ENCODE data around the gene DIS3L2.
"Not testable (repeated sequence)": the region's sequence is repeated elsewhere in the genome, so short reads cannot be mapped to it uniquely, and the experiment has no call there.

The DIS3L2 gene

GRCh38 chr2:232327105-232328031, 365.9 kb downstream of the DIS3L2 start:
- peak in 1 of 2 experiments; percentile 4 for DNase-seq

GRCh38 chr2:232328032-232328422, 366.5 kb downstream of the DIS3L2 start:
- no peak for DNase-seq

- no peak for DNase-seq
Observed at GRCh38 chr2:232328516-232329460, 367.3 kb downstream of the DIS3L2 start.

- DNase-seq, result no peak
Observed at GRCh38 chr2:232329716-232330067, 368.2 kb downstream of the DIS3L2 start.

- DNase-seq, result no peak
Observed at GRCh38 chr2:232330068-232330999, 368.8 kb downstream of the DIS3L2 start.

- not testable (repeated sequence) for DNase-seq
Observed at GRCh38 chr2:232331061-232331460, 369.5 kb downstream of the DIS3L2 start.

GRCh38 chr2:232331641-232332040, 370.1 kb downstream of the DIS3L2 start:
- not testable (repeated sequence) for DNase-seq

GRCh38 chr2:232332244-232332939, 370.9 kb downstream of the DIS3L2 start:
- not testable (repeated sequence) for DNase-seq

GRCh38 chr2:232332940-232333259, 371.4 kb downstream of the DIS3L2 start:
- no peak for DNase-seq

- DNase-seq, result peak in 1 of 2 experiments; percentile 6
Observed at GRCh38 chr2:232333361-232334135, 372.0 kb downstream of the DIS3L2 start.

GRCh38 chr2:232334136-232334884, 372.8 kb downstream of the DIS3L2 start:
- not testable (repeated sequence) for DNase-seq

GRCh38 chr2:232334885-232335205, 373.3 kb downstream of the DIS3L2 start:
- not testable (repeated sequence) for DNase-seq

GRCh38 chr2:232335206-232335858, 373.8 kb downstream of the DIS3L2 start:
- DNase-seq, result not testable (repeated sequence)

GRCh38 chr2:232335859-232336215, 374.3 kb downstream of the DIS3L2 start:
- DNase-seq, result no peak

- no peak for DNase-seq
Observed at GRCh38 chr2:232336241-232336736, 374.8 kb downstream of the DIS3L2 start.

- no peak for DNase-seq
Observed at GRCh38 chr2:232336981-232337720, 375.6 kb downstream of the DIS3L2 start.

- DNase-seq, result not testable (repeated sequence)
Observed at GRCh38 chr2:232338094-232338758, 376.7 kb downstream of the DIS3L2 start.

GRCh38 chr2:232338759-232339106, 377.2 kb downstream of the DIS3L2 start:
- DNase-seq, result no peak

All from NCI-H1930 (cell line).